ENCODE data around the gene CASK.

DNA sequence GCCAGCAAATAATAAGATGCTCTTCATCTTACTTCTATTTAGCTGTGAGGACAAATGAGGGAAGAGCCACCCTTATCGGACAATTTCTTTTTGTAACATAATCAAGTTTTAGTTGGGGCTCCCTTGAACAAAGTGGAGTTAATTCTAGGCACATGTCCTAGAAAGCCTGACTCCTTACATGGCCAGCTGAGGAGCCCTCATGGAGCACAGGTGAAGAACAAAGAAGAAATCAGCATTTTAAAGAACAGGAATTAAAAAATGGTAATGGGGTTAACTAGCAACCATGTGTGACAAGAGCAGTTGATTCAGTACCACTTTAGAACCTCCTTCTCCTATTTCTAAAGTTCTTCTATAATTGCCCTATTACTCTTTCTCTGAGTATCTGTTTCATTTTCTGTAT, 183.5 kb downstream of the CASK start:
- TF ChIP-seq POLR2A (IDR thresholded peaks at IDR 0.05): no peak
- TF ChIP-seq, protein P1, sequence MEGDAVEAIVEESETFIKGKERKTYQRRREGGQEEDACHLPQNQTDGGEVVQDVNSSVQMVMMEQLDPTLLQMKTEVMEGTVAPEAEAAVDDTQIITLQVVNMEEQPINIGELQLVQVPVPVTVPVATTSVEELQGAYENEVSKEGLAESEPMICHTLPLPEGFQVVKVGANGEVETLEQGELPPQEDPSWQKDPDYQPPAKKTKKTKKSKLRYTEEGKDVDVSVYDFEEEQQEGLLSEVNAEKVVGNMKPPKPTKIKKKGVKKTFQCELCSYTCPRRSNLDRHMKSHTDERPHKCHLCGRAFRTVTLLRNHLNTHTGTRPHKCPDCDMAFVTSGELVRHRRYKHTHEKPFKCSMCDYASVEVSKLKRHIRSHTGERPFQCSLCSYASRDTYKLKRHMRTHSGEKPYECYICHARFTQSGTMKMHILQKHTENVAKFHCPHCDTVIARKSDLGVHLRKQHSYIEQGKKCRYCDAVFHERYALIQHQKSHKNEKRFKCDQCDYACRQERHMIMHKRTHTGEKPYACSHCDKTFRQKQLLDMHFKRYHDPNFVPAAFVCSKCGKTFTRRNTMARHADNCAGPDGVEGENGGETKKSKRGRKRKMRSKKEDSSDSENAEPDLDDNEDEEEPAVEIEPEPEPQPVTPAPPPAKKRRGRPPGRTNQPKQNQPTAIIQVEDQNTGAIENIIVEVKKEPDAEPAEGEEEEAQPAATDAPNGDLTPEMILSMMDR (IDR thresholded peaks at IDR 0.05): no peak
- no peak for TF ChIP-seq EP300 (IDR thresholded peaks at IDR 0.05)

Measured in tibial nerve (tissue), 4 donors.